Mucosa of rectum (tissue), 2 donors: Measurements from ENCODE around the gene TRIM13.
"Not testable (repeated sequence)": the region's sequence is repeated elsewhere in the genome, so short reads cannot be mapped to it uniquely, and the experiment has no call there.

Experiments
- H3K27ac ChIP-seq, 2 donors: one replicate each; pipeline ENCODE4 v1.7.0; 2013; ENCODE audit warnings: inconsistent platforms in 2 of 2, low read depth in 2 of 2, low read length in 2 of 2
- H3K27me3 ChIP-seq, 2 donors: one replicate each; pipeline ENCODE4 v1.7.0; 2013; ENCODE audit warnings: low read length in 2 of 2; ENCODE audit not compliant: control insufficient read depth in 2 of 2, insufficient read depth in 2 of 2
- H3K36me3 ChIP-seq, 2 donors: one replicate each; pipeline ENCODE4 v1.7.0; 2013; ENCODE audit warnings: low read length in 2 of 2; ENCODE audit not compliant: control insufficient read depth in 2 of 2, insufficient read depth in 2 of 2
- H3K4me1 ChIP-seq, 2 donors: one replicate each; pipeline ENCODE4 v1.7.0; 2013; ENCODE audit warnings: low read length in 2 of 2, mild to moderate bottlenecking in 1 of 2; ENCODE audit not compliant: control insufficient read depth in 2 of 2, insufficient read depth in 2 of 2
- H3K4me3 ChIP-seq, 2 donors: one replicate each; pipeline ENCODE4 v1.7.0; 2013; ENCODE audit warnings: low read length in 2 of 2
- H3K9ac ChIP-seq, 2 donors: one replicate each; pipeline ENCODE4 v1.7.0; 2013; ENCODE audit warnings: low read length in 2 of 2, low read depth in 1 of 2, mild to moderate bottlenecking in 1 of 2
- H3K9me3 ChIP-seq, 2 donors: one replicate each; pipeline ENCODE4 v1.7.0; 2013; ENCODE audit warnings: low read length in 2 of 2; ENCODE audit not compliant: control insufficient read depth in 2 of 2
- donor health status: healthy.
- donor health status: Normal muscosa, but diverticular disease.

Gene TRIM13

DNA sequence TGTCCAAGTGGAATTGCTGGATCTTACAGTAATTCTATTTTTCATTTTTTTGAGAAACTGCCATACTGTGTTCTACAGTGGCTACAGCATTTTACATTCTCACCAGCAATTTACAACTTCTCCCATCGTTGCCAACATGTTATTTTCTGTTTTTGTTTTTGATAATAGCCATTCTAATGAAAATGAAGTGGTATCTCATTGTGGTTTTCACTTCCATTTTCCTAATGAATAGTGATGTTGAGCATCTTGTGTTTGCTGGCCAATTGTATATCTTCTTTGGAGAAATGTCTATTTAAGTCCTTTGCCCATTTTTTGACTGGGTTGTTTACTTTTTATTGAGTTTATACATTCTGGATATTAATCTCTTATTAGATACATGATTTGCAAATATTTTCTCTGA is 57.0 kb downstream of the TRIM13 start:
- no peaks in the 10 kb centered on the region for H3K27me3 ChIP-seq

GRCh38 chr13:50055454-50055853 is 58.6 kb downstream of the TRIM13 start:
- Histone ChIP-seq H3K4me1 (no peaks in the 10 kb centered on the region), H3K9me3 (no peaks in the 10 kb centered on the region), H3K36me3 (peaks cover 0 to 2% of the 10 kb centered on the region in 2 donors), H3K9ac (no peak overlapping the region), H3K4me3 (no peak overlapping the region), H3K27ac (no peak overlapping the region), H3K27me3 (no peaks in the 10 kb centered on the region)

More for the DNA sequence above, 57.0 kb downstream of the TRIM13 start:
- Histone ChIP-seq H3K9ac (no peak overlapping the region), H3K9me3 (no peaks in the 10 kb centered on the region), H3K27ac (no peak overlapping the region), H3K4me1 (no peaks in the 10 kb centered on the region), H3K36me3 (peaks cover 0 to under 1% of the 10 kb centered on the region in 2 donors), H3K4me3 (no peak overlapping the region)

DNA sequence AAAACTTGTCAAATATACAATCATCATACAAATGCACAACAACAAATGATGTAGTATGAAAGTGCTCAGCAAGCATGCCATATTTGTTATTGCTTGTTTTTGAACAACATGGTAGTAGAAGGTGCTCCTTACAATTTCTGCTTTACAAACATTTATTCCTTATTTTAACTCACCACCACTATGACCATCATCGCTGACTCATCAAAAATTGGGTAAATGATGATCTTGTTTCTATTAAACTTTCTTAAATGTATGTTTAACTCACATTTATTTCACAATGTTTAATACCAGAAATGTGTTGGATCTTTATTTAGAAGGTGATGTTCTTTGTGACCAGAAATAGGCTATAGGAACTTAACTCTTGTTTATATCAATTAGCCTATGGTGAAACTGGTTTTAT is 63.9 kb downstream of the TRIM13 start:
- no peaks in the 10 kb centered on the region for H3K4me1 ChIP-seq
- no peak overlapping the region for H3K4me3 ChIP-seq
- H3K9me3 ChIP-seq, result no peaks in the 10 kb centered on the region
- no peak overlapping the region for H3K9ac ChIP-seq
- H3K36me3 ChIP-seq, result peaks cover 0 to 5% of the 10 kb centered on the region in 2 donors
- H3K27me3 ChIP-seq, result no peaks in the 10 kb centered on the region
- H3K27ac ChIP-seq, result no peak overlapping the region

DNA sequence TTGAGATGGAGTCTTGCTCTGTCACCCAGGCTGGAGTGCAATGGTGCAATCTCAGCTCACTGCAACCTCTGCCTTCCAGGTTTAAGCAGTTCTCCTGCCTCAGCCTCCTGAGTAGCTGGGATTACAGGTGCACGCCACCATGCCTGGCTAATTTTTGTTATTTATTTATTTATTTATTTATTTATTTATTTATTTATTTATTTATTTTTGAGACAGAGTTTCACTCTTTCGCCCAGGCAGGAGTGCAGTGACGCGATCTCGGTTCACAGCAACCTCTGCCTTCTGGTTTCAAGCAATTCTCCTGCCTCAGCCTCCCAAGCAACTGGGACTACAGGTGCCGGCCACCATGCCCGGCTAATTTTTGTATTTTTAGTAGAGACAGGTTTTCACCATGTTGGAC is 65.5 kb downstream of the TRIM13 start:
- not testable (repeated sequence) for H3K9ac ChIP-seq, H3K27ac ChIP-seq, H3K9me3 ChIP-seq, H3K36me3 ChIP-seq, H3K4me3 ChIP-seq, H3K27me3 ChIP-seq, H3K4me1 ChIP-seq

- H3K36me3 ChIP-seq, result peaks cover 5 to 15% of the 10 kb centered on the region in 2 donors
- no peaks in the 10 kb centered on the region for H3K4me1 ChIP-seq
- no peak overlapping the region for H3K9ac ChIP-seq
- H3K27me3 ChIP-seq, result no peaks in the 10 kb centered on the region
- no peaks in the 10 kb centered on the region for H3K9me3 ChIP-seq
- no peak overlapping the region for H3K4me3 ChIP-seq
- H3K27ac ChIP-seq, result no peak overlapping the region
Measured at GRCh38 chr13:50065712-50066111, 68.9 kb downstream of the TRIM13 start.
